ENCODE data around the gene SPNS1. TPM values are rescaled to one million over a fixed set of nuclear protein-coding genes. Genes with fewer than 3 reads are reported as not detected.

The SPNS1 gene
- total and polyA plus RNA-seq, 2 of the 8 experiments (the other 6 are each of a cell fraction or from before 2014, with no cell fraction given) = 48.8 to 66.9 TPM

DNA sequence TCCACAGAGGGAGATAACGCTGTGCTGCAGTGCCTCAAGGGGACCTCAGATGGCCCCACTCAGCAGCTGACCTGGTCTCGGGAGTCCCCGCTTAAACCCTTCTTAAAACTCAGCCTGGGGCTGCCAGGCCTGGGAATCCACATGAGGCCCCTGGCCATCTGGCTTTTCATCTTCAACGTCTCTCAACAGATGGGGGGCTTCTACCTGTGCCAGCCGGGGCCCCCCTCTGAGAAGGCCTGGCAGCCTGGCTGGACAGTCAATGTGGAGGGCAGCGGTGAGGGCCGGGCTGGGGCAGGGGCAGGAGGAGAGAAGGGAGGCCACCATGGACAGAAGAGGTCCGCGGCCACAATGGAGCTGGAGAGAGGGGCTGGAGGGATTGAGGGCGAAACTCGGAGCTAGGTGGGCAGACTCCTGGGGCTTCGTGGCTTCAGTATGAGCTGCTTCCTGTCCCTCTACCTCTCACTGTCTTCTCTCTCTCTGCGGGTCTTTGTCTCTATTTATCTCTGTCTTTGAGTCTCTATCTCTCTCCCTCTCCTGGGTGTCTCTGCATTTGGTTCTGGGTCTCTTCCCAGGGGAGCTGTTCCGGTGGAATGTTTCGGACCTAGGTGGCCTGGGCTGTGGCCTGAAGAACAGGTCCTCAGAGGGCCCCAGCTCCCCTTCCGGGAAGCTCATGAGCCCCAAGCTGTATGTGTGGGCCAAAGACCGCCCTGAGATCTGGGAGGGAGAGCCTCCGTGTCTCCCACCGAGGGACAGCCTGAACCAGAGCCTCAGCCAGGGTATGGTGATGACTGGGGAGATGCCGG lies 42.0 kb upstream of the SPNS1 start (continued):
- TF ChIP-seq TAF7 (optimal IDR thresholded peaks at IDR 0.05; ENCODE audit: borderline replicate concordance, low read depth, low read length) (no peak), POLR2AphosphoS5 (IDR thresholded peaks at IDR 0.05; ENCODE audit: low read depth, low read length) (no peak)

Measured in H1 (cell line).